Loucy (cell line): ENCODE measurements around the gene CXCR3.

ENCODE experiments used
- EZH2phosphoT487 ChIP-seq: fragments of 200-600 bp; IDR thresholded peaks from 2 replicates; pipeline ENCODE4 v1.6.1; 2018; ENCODE audit warnings: antibody characterized with exemption, mild to moderate bottlenecking, moderate library complexity, borderline replicate concordance
- TF ChIP-seq, protein P1 (sequence below): fragments of 200-600 bp; sonication (generic); conservative IDR thresholded peaks from 2 replicates; pipeline ENCODE4 v1.5.1; 2014; ENCODE audit warnings: mild to moderate bottlenecking, antibody characterized with exemption, low read length

- TF ChIP-seq EZH2phosphoT487: no peak
- TF ChIP-seq, protein P1, sequence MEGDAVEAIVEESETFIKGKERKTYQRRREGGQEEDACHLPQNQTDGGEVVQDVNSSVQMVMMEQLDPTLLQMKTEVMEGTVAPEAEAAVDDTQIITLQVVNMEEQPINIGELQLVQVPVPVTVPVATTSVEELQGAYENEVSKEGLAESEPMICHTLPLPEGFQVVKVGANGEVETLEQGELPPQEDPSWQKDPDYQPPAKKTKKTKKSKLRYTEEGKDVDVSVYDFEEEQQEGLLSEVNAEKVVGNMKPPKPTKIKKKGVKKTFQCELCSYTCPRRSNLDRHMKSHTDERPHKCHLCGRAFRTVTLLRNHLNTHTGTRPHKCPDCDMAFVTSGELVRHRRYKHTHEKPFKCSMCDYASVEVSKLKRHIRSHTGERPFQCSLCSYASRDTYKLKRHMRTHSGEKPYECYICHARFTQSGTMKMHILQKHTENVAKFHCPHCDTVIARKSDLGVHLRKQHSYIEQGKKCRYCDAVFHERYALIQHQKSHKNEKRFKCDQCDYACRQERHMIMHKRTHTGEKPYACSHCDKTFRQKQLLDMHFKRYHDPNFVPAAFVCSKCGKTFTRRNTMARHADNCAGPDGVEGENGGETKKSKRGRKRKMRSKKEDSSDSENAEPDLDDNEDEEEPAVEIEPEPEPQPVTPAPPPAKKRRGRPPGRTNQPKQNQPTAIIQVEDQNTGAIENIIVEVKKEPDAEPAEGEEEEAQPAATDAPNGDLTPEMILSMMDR: no peak
These were observed 2.4 kb downstream of the CXCR3 start for GRCh38 chrX:71615954-71616353.
